ENCODE measurements around the gene EPB42.
A peak's percentile ranks its signal among the peaks of the same experiment; 100 is the strongest.

The EPB42 gene

GRCh38 chr15:43220991-43221403 is at the start of gene EPB42:
TSS of gene EPB42 (minus strand) at chr15:43221018. CDS start at chr15:43220825, 193 bp downstream.
- no peak for DNase-seq (ENCODE audit: low spot score)

- DNase-seq (ENCODE audit: low spot score): no peak
These were observed 49.4 kb upstream of the EPB42 start for GRCh38 chr15:43270113-43270665.

GRCh38 chr15:43268111-43269105 is 47.6 kb upstream of the EPB42 start:
- no peak for DNase-seq (ENCODE audit: low spot score)

GRCh38 chr15:43267439-43267838 is 46.6 kb upstream of the EPB42 start:
- no peak for DNase-seq (ENCODE audit: low spot score)

- peak; percentile 17 for DNase-seq (ENCODE audit: low spot score)
These were observed 46.0 kb upstream of the EPB42 start, which contains the start of gene TGM5 for GRCh38 chr15:43266834-43267233. TSS of gene TGM5 (minus strand) at chr15:43266928. CDS start at chr15:43266849, 79 bp downstream.

GRCh38 chr15:43266386-43266785 is 45.6 kb upstream of the EPB42 start:
- DNase-seq (ENCODE audit: low spot score): no peak

- no peak for DNase-seq (ENCODE audit: low spot score)
These were observed 39.3 kb upstream of the EPB42 start for GRCh38 chr15:43260011-43260615.

- DNase-seq (ENCODE audit: low spot score): no peak
These were observed 38.0 kb upstream of the EPB42 start for GRCh38 chr15:43258781-43259180.

GRCh38 chr15:43256341-43256740 is 35.5 kb upstream of the EPB42 start:
- DNase-seq (ENCODE audit: low spot score): no peak

- DNase-seq (ENCODE audit: low spot score): no peak
These were observed 34.6 kb upstream of the EPB42 start for GRCh38 chr15:43255376-43255775.

- no peak for DNase-seq (ENCODE audit: low spot score)
These were observed 32.9 kb upstream of the EPB42 start for GRCh38 chr15:43253431-43254403.

GRCh38 chr15:43251871-43252250 is 31.0 kb upstream of the EPB42 start:
- no peak for DNase-seq (ENCODE audit: low spot score)

- DNase-seq (ENCODE audit: low spot score): no peak
These were observed 30.5 kb upstream of the EPB42 start for GRCh38 chr15:43251185-43251870.

- DNase-seq (ENCODE audit: low spot score): no peak
These were observed 30.0 kb upstream of the EPB42 start for GRCh38 chr15:43250785-43251184.

- DNase-seq (ENCODE audit: low spot score): no peak
These were observed 28.9 kb upstream of the EPB42 start for GRCh38 chr15:43249699-43250203.

- no peak for DNase-seq (ENCODE audit: low spot score)
These were observed 28.4 kb upstream of the EPB42 start for GRCh38 chr15:43249236-43249635.

GRCh38 chr15:43246261-43246774 is 25.5 kb upstream of the EPB42 start:
- DNase-seq (ENCODE audit: low spot score): no peak

- DNase-seq (ENCODE audit: low spot score): no peak
These were observed 23.3 kb upstream of the EPB42 start for GRCh38 chr15:43244092-43244491.

- DNase-seq (ENCODE audit: low spot score): no peak
These were observed 22.3 kb upstream of the EPB42 start for GRCh38 chr15:43243020-43243645.

- no peak for DNase-seq (ENCODE audit: low spot score)
These were observed 21.8 kb upstream of the EPB42 start for GRCh38 chr15:43242616-43243015.
